IMR-90 (cell line): ENCODE measurements around the gene RENBP. TPM values are rescaled to one million over a fixed set of nuclear protein-coding genes. Genes with fewer than 3 reads are reported as not detected.
A peak's percentile ranks its signal among the peaks of the same experiment; 100 is the strongest.

Experiments used
- ATAC-seq: fragments of 200-7000 bp; cut with Tn5 transposase; 2 replicates; pipeline ENCODE4 v1.9.1; 2020; ENCODE audit warnings: low read depth, mild to moderate bottlenecking, moderate library complexity
- BruUV-seq: library from RNA; stranded (reverse); fragments of 400-500 nt; replicated peaks from 2 replicates; lab custom pipeline; 2021; lab: Mats Ljungman, UMichigan
- CTCF ChIA-PET: fragments of 300-600 bp; formaldehyde crosslinking; extraction: SDS; loops from one replicate; lab custom pipeline; 2021; ENCODE audit warnings: antibody characterized with exemption; lab: Yijun Ruan, JAX
- POLR2A ChIA-PET: fragments of 300-600 bp; sonication (Branson Sonifier 250); formaldehyde crosslinking; loops from one replicate; lab custom pipeline; 2022; ENCODE audit warnings: antibody characterized with exemption; ENCODE audit not compliant: unreplicated experiment; lab: Charles Lee
- DNase-seq: peaks from one replicate; pipeline ENCODE4 v3.0.0; 2013
- H2AFZ ChIP-seq: replicated peaks from 2 replicates; pipeline ENCODE3; 2013; ENCODE audit warnings: low read length, mild to moderate bottlenecking; ENCODE audit not compliant: poor library complexity
- H2AK5ac ChIP-seq: 2 replicates; pipeline ENCODE4 v1.6.1; 2013; ENCODE audit warnings: low read depth, low read length, inconsistent platforms
- H2AK9ac ChIP-seq: replicated peaks from 2 replicates; pipeline ENCODE3; 2013; ENCODE audit warnings: mild to moderate bottlenecking, low read depth, low read length, moderate library complexity; ENCODE audit not compliant: poor library complexity
- H2BK120ac ChIP-seq: 2 replicates; pipeline ENCODE4 v1.6.1; 2013; ENCODE audit warnings: low read depth, low read length, inconsistent platforms
- H2BK15ac ChIP-seq: 3 replicates; pipeline ENCODE4 v1.6.1; 2013; ENCODE audit warnings: low read depth, low read length, inconsistent platforms
- H2BK20ac ChIP-seq: 2 replicates; pipeline ENCODE4 v1.6.1; 2013; ENCODE audit warnings: low read depth, mild to moderate bottlenecking, inconsistent platforms, low read length, moderate library complexity
- H2BK5ac ChIP-seq: 2 replicates; pipeline ENCODE4 v1.6.1; 2013; ENCODE audit warnings: mild to moderate bottlenecking, low read depth, low read length, inconsistent platforms; ENCODE audit not compliant: poor library complexity, severe bottlenecking
- H3K14ac ChIP-seq: replicated peaks from 2 replicates; pipeline ENCODE4 v1.6.1; 2013; ENCODE audit warnings: low read depth, low read length, inconsistent platforms
- H3K18ac ChIP-seq: 2 replicates; pipeline ENCODE4 v1.6.1; 2013; ENCODE audit warnings: low read depth, low read length, control low read depth
- H3K23ac ChIP-seq: 2 replicates; pipeline ENCODE4 v1.6.1; 2013; ENCODE audit warnings: low read depth, low read length, inconsistent platforms
- H3K27ac ChIP-seq: 2 replicates; pipeline ENCODE4 v1.5.1; 2013; ENCODE audit warnings: mild to moderate bottlenecking, control low read depth, low read length; ENCODE audit not compliant: insufficient read depth
- H3K27me3 ChIP-seq: 2 replicates; pipeline ENCODE4 v1.6.1; 2013; ENCODE audit warnings: low read length; ENCODE audit not compliant: control insufficient read depth, insufficient read depth
- H3K36me3 ChIP-seq: 2 replicates; pipeline ENCODE4 v1.6.1; 2013; ENCODE audit warnings: low read length, mixed read lengths; ENCODE audit not compliant: control insufficient read depth, insufficient read depth
- H3K4ac ChIP-seq: 2 replicates; pipeline ENCODE4 v1.6.1; 2013; ENCODE audit warnings: low read depth, low read length, inconsistent platforms
- H3K4me1 ChIP-seq: 2 replicates; pipeline ENCODE4 v1.6.1; 2013; ENCODE audit warnings: low read length, mixed read lengths; ENCODE audit not compliant: control insufficient read depth, insufficient read depth
- H3K4me2 ChIP-seq: 2 replicates; pipeline ENCODE4 v1.6.1; 2013; ENCODE audit warnings: low read depth, mild to moderate bottlenecking, control low read depth, low read length, moderate library complexity
- H3K4me3 ChIP-seq: 2 replicates; pipeline ENCODE4 v1.5.1; 2013; ENCODE audit warnings: low read depth, mild to moderate bottlenecking, control low read depth, low read length, moderate library complexity; ENCODE audit not compliant: insufficient read depth
- H3K56ac ChIP-seq: 2 replicates; pipeline ENCODE4 v1.6.1; 2013; ENCODE audit warnings: low read length, inconsistent platforms; ENCODE audit not compliant: insufficient read depth; ENCODE audit errors: extremely low read depth
- H3K79me1 ChIP-seq, 2 experiments: 2 replicates each; pipeline ENCODE4 v1.6.1; 2013; ENCODE audit warnings: low read length in 2 of 2, inconsistent platforms in 1 of 2, low read depth in 1 of 2
- H3K9ac ChIP-seq: 2 replicates; pipeline ENCODE4 v1.6.1; 2013; ENCODE audit warnings: low read depth, low read length, control low read depth
- H3K9me1 ChIP-seq: 2 replicates; pipeline ENCODE4 v1.6.1; 2013; ENCODE audit warnings: low read length, inconsistent platforms; ENCODE audit not compliant: insufficient read depth
- H3K9me3 ChIP-seq: 2 replicates; pipeline ENCODE4 v1.6.1; 2013; ENCODE audit warnings: low read length; ENCODE audit not compliant: control insufficient read depth, insufficient read depth
- H4K20me1 ChIP-seq: 2 replicates; pipeline ENCODE4 v1.6.1; 2013; ENCODE audit warnings: low read length, inconsistent platforms; ENCODE audit not compliant: insufficient read depth
- H4K5ac ChIP-seq: 2 replicates; pipeline ENCODE4 v1.6.1; 2013; ENCODE audit warnings: mild to moderate bottlenecking, low read depth, low read length, control low read depth
- H4K8ac ChIP-seq, 2 experiments: 2 replicates each; pipeline ENCODE4 v1.6.1; 2013; ENCODE audit warnings: low read depth in 2 of 2, low read length in 2 of 2, control low read depth in 1 of 2, inconsistent platforms in 1 of 2
- H4K91ac ChIP-seq: 2 replicates; pipeline ENCODE4 v1.6.1; 2013; ENCODE audit warnings: low read depth, low read length, inconsistent platforms; ENCODE audit not compliant: insufficient read depth
- BHLHE40 ChIP-seq: fragments of 150-350 bp; IDR thresholded peaks from 2 replicates; pipeline ENCODE4 v1.6.1; 2016; ENCODE audit warnings: mild to moderate bottlenecking, low read depth, low read length
- CEBPB ChIP-seq: IDR thresholded peaks from 2 replicates; pipeline ENCODE4 v1.6.1; 2012; ENCODE audit warnings: low read depth, low read length, improper control_type of control experiment
- CHD1 ChIP-seq: IDR thresholded peaks from 2 replicates; pipeline ENCODE4 v1.6.1; 2012; ENCODE audit warnings: low read depth, low read length, improper control_type of control experiment
- FOS ChIP-seq: fragments of 150-350 bp; IDR thresholded peaks from 2 replicates; pipeline ENCODE4 v1.6.1; 2016; ENCODE audit warnings: low read depth, low read length
- MAFK ChIP-seq: IDR thresholded peaks from 2 replicates; pipeline ENCODE4 v1.6.1; 2012; ENCODE audit warnings: low read depth, low read length, improper control_type of control experiment
- MAZ ChIP-seq: IDR thresholded peaks from 2 replicates; pipeline ENCODE4 v1.6.1; 2012; ENCODE audit warnings: low read depth, mild to moderate bottlenecking, low read length, improper control_type of control experiment, moderate library complexity, borderline replicate concordance
- MXI1 ChIP-seq: IDR thresholded peaks from 2 replicates; pipeline ENCODE4 v1.6.1; 2012; ENCODE audit warnings: low read depth, mild to moderate bottlenecking, low read length, moderate library complexity, borderline replicate concordance
- NFE2L2 ChIP-seq: fragments of 150-350 bp; IDR thresholded peaks from 2 replicates; pipeline ENCODE4 v1.6.1; 2016; ENCODE audit warnings: low read depth, mild to moderate bottlenecking, low read length
- POLR2A ChIP-seq: IDR thresholded peaks from 2 replicates; pipeline ENCODE4 v1.6.1; 2012; ENCODE audit warnings: mild to moderate bottlenecking, low read depth, low read length
- RAD21 ChIP-seq: IDR thresholded peaks from 2 replicates; pipeline ENCODE4 v1.6.1; 2012; ENCODE audit warnings: low read length, improper control_type of control experiment
- RCOR1 ChIP-seq: IDR thresholded peaks from 2 replicates; pipeline ENCODE4 v1.6.1; 2012; ENCODE audit warnings: mild to moderate bottlenecking, low read length, improper control_type of control experiment; ENCODE audit not compliant: insufficient replicate concordance
- SMC3 ChIP-seq: fragments of 150-350 bp; IDR thresholded peaks from 2 replicates; pipeline ENCODE4 v1.6.1; 2016; ENCODE audit warnings: low read depth, mild to moderate bottlenecking, antibody characterized with exemption, low read length, moderate library complexity
- whole genome bisulfite sequencing, 2 experiments: methylation state at CpG; one replicate each; pipeline versions ENCODE4 v1.1.5 to v1.1.7; 2013; ENCODE audit warnings: missing lambda C conversion rate in 2 of 2; ENCODE audit not compliant: insufficient read length in 1 of 2; ENCODE audit errors: extremely low coverage in 2 of 2; 5-methylcytosine and 5-hydroxymethylcytosine counted together
- dilution Hi-C: fragments of 300-500 bp; cut with HindIII; formaldehyde crosslinking; loops from one replicate; pipeline ENCODE4 v1.14.3; 2018; ENCODE audit warnings: low sequenced_read_pairs; ENCODE audit not compliant: unreplicated experiment
- in situ Hi-C: fragments of 300-500 bp; cut with MboI; formaldehyde crosslinking; loops from 3 replicates; pipeline ENCODE4 v1.14.3; 2019; ENCODE audit warnings: low sequenced_read_pairs, inconsistent platforms, mixed read lengths
- intact Hi-C: fragments of 100-400 bp; cut with micrococcal nuclease; formaldehyde crosslinking; loops from 2 replicates; pipeline ENCODE4 v1.10.0; 2022
- polyA plus RNA-seq, 3 experiments: library from polyadenylated mRNA; depleted of rRNA; stranded (reverse); fragments of >200 nt; gene quantifications; 2 replicates each; pipeline ENCODE4 v1.2.3, GENCODE V29; 2012; ENCODE audit warnings: low replicate concordance in 1 of 3
- total RNA-seq: library from RNA; depleted of rRNA; stranded (reverse); fragments of >200 nt; gene quantifications from 2 replicates; pipeline ENCODE4 v1.2.3, GENCODE V29; 2012
- TF ChIP-seq, protein P1 (sequence below): fragments of 150-350 bp; IDR thresholded peaks from 2 replicates; pipeline ENCODE4 v1.6.1; 2016; ENCODE audit warnings: low read depth, mild to moderate bottlenecking, low read length, moderate library complexity, borderline replicate concordance
- TF ChIP-seq, protein P2 (sequence below): fragments of 150-350 bp; IDR thresholded peaks from 2 replicates; pipeline ENCODE4 v1.6.1; 2017; ENCODE audit warnings: mild to moderate bottlenecking, antibody characterized with exemption, low read length, low read depth
- TF ChIP-seq, protein P3 (sequence below): conservative IDR thresholded peaks from 2 replicates; pipeline ENCODE4 v1.5.1; 2012; ENCODE audit warnings: mild to moderate bottlenecking, low read depth, low read length, improper control_type of control experiment

The RENBP gene
- total and polyA plus RNA-seq, 2 of the 4 experiments (the other 2 are of a cell fraction) = 0.15 to 0.18 TPM

DNA sequence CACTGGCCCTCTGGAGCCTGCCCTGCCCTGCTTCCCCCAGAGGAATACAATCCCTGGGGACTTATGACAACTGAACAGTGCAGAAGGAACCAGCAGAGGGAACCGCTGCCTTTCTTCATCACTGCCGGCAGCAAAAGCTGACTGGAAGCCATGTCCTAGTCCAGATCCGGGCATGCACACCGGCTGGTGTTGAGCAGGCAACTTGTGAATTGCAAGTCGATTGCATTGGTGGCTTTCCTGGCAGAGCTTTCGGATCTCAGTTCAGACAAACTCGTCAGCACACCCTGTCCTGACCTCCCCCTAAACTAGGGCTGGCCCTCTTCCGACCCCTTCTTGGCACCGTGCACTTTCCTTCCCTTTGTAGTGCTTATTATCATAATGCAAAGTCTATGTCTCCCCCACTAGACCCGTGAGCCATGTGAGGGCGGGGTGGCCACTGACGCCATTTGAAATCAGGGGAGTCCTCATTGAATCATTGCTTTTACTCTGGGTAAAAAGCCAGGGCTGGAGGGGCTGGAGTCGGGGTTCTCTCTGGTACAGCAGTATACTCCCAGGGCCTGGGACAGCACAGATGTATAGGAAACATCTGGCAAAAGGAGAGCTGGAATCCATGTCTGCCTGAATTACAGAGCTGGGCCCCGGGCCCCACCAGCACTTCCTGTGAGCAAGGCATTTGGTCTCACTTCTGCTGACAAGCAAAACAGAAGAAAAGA, 20.1 kb downstream of the RENBP start:
- Histone ChIP-seq H4K91ac (no peak overlapping the region), H2BK20ac (no peak overlapping the region), H4K5ac (no peak overlapping the region), H3K9me1 (no peaks in the 10 kb centered on the region; the same call in 1 of the 2 replicates), H2AK9ac (no peak overlapping the region), H3K4me3 (no peak overlapping the region), H3K9ac (no peak overlapping the region), H3K9me3 (no peaks in the 10 kb centered on the region), H2AFZ (peak overlapping the region; percentile 13), H4K8ac (no peak overlapping the region), H3K79me1 (peaks cover 0 to 7% of the 10 kb centered on the region in 2 experiments; a peak in 2 of 4 replicates), H2BK15ac (no peak overlapping the region), H2BK5ac (no peak overlapping the region), H2BK120ac (no peak overlapping the region), H3K27me3 (peaks cover 3% of the 10 kb centered on the region; the same call in 1 of the 2 replicates), H3K18ac (no peak overlapping the region), H3K36me3 (peaks cover 1% of the 10 kb centered on the region; the same call in 1 of the 2 replicates), H3K56ac (no peak overlapping the region), H3K27ac (no peak overlapping the region), H3K4ac (no peak overlapping the region), H3K14ac (no peak overlapping the region), H3K4me2 (no peak overlapping the region), H3K23ac (no peak overlapping the region), H2AK5ac (no peak overlapping the region), H3K4me1 (peaks cover 2% of the 10 kb centered on the region), H4K20me1 (no peaks in the 10 kb centered on the region; the same call in none of the 2 replicates)
- dilution Hi-C loops (no loop called here), in situ Hi-C loops (loop anchor here (25.0 kb wide), 1 partner anchor 962 kb away; no protein-coding TSS in a partner anchor), intact Hi-C loops (no loop called here)
- POLR2A ChIA-PET = no interaction called here
- TF ChIP-seq POLR2A (no peak), MAZ (no peak), CHD1 (no peak), MAFK (no peak), RCOR1 (no peak), NFE2L2 (no peak), BHLHE40 (no peak), MXI1 (no peak), SMC3 (no peak), CEBPB (no peak), RAD21 (peak; percentile 27), FOS (no peak)
- TF ChIP-seq, protein P1, sequence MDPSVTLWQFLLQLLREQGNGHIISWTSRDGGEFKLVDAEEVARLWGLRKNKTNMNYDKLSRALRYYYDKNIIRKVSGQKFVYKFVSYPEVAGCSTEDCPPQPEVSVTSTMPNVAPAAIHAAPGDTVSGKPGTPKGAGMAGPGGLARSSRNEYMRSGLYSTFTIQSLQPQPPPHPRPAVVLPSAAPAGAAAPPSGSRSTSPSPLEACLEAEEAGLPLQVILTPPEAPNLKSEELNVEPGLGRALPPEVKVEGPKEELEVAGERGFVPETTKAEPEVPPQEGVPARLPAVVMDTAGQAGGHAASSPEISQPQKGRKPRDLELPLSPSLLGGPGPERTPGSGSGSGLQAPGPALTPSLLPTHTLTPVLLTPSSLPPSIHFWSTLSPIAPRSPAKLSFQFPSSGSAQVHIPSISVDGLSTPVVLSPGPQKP = no peak
- TF ChIP-seq, protein P2, sequence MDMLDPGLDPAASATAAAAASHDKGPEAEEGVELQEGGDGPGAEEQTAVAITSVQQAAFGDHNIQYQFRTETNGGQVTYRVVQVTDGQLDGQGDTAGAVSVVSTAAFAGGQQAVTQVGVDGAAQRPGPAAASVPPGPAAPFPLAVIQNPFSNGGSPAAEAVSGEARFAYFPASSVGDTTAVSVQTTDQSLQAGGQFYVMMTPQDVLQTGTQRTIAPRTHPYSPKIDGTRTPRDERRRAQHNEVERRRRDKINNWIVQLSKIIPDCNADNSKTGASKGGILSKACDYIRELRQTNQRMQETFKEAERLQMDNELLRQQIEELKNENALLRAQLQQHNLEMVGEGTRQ = no peak
- TF ChIP-seq, protein P3, sequence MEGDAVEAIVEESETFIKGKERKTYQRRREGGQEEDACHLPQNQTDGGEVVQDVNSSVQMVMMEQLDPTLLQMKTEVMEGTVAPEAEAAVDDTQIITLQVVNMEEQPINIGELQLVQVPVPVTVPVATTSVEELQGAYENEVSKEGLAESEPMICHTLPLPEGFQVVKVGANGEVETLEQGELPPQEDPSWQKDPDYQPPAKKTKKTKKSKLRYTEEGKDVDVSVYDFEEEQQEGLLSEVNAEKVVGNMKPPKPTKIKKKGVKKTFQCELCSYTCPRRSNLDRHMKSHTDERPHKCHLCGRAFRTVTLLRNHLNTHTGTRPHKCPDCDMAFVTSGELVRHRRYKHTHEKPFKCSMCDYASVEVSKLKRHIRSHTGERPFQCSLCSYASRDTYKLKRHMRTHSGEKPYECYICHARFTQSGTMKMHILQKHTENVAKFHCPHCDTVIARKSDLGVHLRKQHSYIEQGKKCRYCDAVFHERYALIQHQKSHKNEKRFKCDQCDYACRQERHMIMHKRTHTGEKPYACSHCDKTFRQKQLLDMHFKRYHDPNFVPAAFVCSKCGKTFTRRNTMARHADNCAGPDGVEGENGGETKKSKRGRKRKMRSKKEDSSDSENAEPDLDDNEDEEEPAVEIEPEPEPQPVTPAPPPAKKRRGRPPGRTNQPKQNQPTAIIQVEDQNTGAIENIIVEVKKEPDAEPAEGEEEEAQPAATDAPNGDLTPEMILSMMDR = 0 out of 2 replicates have a peak, but pooled peaks have one; percentile 25
- ATAC-seq = no peak
- BruUV-seq = no TSS peak
- DNase-seq = peak; percentile 44
- CTCF ChIA-PET = interaction anchor here (0.7 kb wide), 1 partner anchor 130 kb away, joined by 3 read pairs; the partner anchor contains the start of genes IDH3G and SSR4
- 17% methylated on average over 1 of the region's 14 CpGs; no CpG with 5 or more reads in 1 of the 2 experiments for WGBS, 2 experiments
